HEK293T (cell line): Measurements from ENCODE around the gene NKTR.

Source experiments
- ARNT ChIP-seq: fragments of 450-650 bp; IDR thresholded peaks from 2 replicates; pipeline ENCODE4 v1.6.1; 2017; ENCODE audit warnings: mild to moderate bottlenecking
- BHLHE40 ChIP-seq: fragments of 450-650 bp; IDR thresholded peaks from 2 replicates; pipeline ENCODE4 v1.6.1; 2016; ENCODE audit warnings: mild to moderate bottlenecking, moderate library complexity, borderline replicate concordance
- ELF4 ChIP-seq: fragments of 450-650 bp; IDR thresholded peaks from 2 replicates; pipeline ENCODE4 v1.6.1; 2017; ENCODE audit warnings: antibody characterized with exemption
- FOXA1 ChIP-seq: fragments of 450-650 bp; IDR thresholded peaks from 2 replicates; pipeline ENCODE4 v1.6.1; 2016; ENCODE audit warnings: mild to moderate bottlenecking
- FOXK2 ChIP-seq: fragments of 450-650 bp; IDR thresholded peaks from 2 replicates; pipeline ENCODE4 v1.6.1; 2016; ENCODE audit warnings: mild to moderate bottlenecking
- FOXM1 ChIP-seq: fragments of 450-650 bp; IDR thresholded peaks from 2 replicates; pipeline ENCODE4 v1.6.1; 2017; ENCODE audit warnings: mild to moderate bottlenecking, borderline replicate concordance
- L3MBTL2 ChIP-seq: fragments of 450-650 bp; conservative IDR thresholded peaks from 2 replicates; pipeline ENCODE4 v1.6.1; 2016; ENCODE audit warnings: mild to moderate bottlenecking
- PKNOX1 ChIP-seq: fragments of 450-650 bp; IDR thresholded peaks from 2 replicates; pipeline ENCODE4 v1.6.1; 2016
- SP1 ChIP-seq: fragments of 450-650 bp; IDR thresholded peaks from 2 replicates; pipeline ENCODE4 v1.6.1; 2017
- SUZ12 ChIP-seq: fragments of 450-650 bp; IDR thresholded peaks from 2 replicates; pipeline ENCODE4 v1.6.1; 2016; ENCODE audit warnings: mild to moderate bottlenecking
- TARDBP ChIP-seq: fragments of 450-650 bp; IDR thresholded peaks from 2 replicates; pipeline ENCODE4 v1.6.1; 2016
- ZNF384 ChIP-seq: fragments of 450-650 bp; IDR thresholded peaks from 2 replicates; pipeline ENCODE4 v1.6.1; 2016

GRCh38 chr3:42688487-42689420, 88.3 kb downstream of the NKTR start:
- TF ChIP-seq BHLHE40 (no peak), SP1 (no peak), ELF4 (no peak), ZNF384 (no peak), ARNT (no peak), FOXA1 (no peak), L3MBTL2 (no peak), FOXK2 (no peak), SUZ12 (no peak), TARDBP (no peak), FOXM1 (no peak), PKNOX1 (no peak)
